ENCODE data around the gene USP7.
"Not testable (repeated sequence)": the region's sequence is repeated elsewhere in the genome, so short reads cannot be mapped to it uniquely, and the experiment has no call there.

Gene USP7

GRCh38 chr16:8872967-8873865 is 90.5 kb downstream of the USP7 start:
- Mint-ChIP-seq H3K36me3 (ENCODE audit: low read depth) (no peaks in the 10 kb centered on the region), H3K27ac (no peak overlapping the region), H3K9me3 (no peaks in the 10 kb centered on the region), H3K27me3 (ENCODE audit: low read depth) (no peaks in the 10 kb centered on the region), H3K4me1 (peaks cover 11% of the 10 kb centered on the region), H3K4me3 (no peak overlapping the region)
- TF ChIP-seq, protein P1, sequence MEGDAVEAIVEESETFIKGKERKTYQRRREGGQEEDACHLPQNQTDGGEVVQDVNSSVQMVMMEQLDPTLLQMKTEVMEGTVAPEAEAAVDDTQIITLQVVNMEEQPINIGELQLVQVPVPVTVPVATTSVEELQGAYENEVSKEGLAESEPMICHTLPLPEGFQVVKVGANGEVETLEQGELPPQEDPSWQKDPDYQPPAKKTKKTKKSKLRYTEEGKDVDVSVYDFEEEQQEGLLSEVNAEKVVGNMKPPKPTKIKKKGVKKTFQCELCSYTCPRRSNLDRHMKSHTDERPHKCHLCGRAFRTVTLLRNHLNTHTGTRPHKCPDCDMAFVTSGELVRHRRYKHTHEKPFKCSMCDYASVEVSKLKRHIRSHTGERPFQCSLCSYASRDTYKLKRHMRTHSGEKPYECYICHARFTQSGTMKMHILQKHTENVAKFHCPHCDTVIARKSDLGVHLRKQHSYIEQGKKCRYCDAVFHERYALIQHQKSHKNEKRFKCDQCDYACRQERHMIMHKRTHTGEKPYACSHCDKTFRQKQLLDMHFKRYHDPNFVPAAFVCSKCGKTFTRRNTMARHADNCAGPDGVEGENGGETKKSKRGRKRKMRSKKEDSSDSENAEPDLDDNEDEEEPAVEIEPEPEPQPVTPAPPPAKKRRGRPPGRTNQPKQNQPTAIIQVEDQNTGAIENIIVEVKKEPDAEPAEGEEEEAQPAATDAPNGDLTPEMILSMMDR (IDR thresholded peaks at IDR 0.05; ENCODE audit: unreplicated experiment in 3 of 3), result peak in 1 of 3 experiments; percentile 21

- Mint-ChIP-seq H3K4me1 (peaks cover 21% of the 10 kb centered on the region), H3K27ac (no peak overlapping the region), H3K36me3 (ENCODE audit: low read depth) (no peaks in the 10 kb centered on the region), H3K9me3 (no peaks in the 10 kb centered on the region), H3K4me3 (no peak overlapping the region), H3K27me3 (ENCODE audit: low read depth) (no peaks in the 10 kb centered on the region)
- TF ChIP-seq, protein P1 (IDR thresholded peaks at IDR 0.05; ENCODE audit: unreplicated experiment in 3 of 3), result no peak
Measured at GRCh38 chr16:8872071-8872470, 91.6 kb downstream of the USP7 start.

DNA sequence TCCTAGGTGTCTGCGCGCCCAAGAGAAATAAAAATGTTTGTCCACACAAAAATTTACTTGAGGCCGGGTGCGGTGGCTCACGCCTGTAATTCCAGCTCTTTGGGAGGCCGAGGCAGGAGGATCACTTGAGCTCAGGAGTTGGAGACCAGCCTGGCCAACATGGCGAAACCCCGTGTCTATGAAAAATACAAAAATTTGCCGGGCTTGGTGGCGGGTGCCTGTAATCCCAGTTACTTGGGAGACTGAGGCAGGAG is 93.8 kb downstream of the USP7 start:
- peaks cover 38% of the 10 kb centered on the region for H3K4me1 Mint-ChIP-seq
- H3K36me3 Mint-ChIP-seq (ENCODE audit: low read depth); H3K9me3 Mint-ChIP-seq; H3K27me3 Mint-ChIP-seq (ENCODE audit: low read depth); H3K27ac Mint-ChIP-seq: not testable (repeated sequence)
- H3K4me3 Mint-ChIP-seq, result peak overlapping the region in 1 of 3 experiments; percentile 25

DNA sequence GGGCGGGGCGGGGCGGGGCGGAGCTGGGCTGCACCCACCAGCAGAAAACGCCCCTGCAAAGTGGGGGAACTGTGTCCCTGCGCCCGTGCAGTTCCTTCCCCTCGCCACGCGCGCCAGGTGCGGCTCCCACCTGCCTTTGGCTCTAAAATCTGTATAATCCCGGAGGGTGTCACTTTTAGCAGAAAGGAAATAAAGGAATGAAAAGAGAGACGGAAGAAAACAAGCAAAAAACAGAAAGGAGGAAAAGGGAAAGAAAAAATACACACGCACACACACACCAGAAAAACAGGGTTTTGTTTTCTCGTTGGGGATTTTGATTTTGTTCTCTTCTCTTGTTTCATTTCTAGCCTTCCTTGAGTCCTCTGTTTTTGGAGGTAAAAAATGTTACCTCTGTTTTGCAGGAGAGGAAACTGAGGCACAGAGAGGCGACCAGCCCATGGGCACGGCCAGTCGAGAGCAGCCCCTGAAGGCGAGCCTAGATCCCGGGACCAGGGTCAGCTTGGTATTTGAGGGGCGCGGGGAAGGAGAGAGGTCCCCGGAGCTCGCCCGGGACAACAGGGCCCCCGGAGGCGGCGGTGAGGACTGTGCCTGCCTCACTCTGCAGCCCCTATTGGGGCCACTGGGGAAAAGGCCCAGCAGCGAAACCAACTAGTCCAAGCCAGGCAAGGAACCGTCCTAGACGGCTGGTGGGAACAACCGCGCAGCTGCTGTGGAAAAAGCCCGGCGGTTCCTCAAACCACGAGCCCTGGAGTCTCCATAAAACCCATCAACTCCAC is 94.3 kb downstream of the USP7 start:
- Mint-ChIP-seq H3K9me3 (no peaks in the 10 kb centered on the region), H3K27me3 (ENCODE audit: low read depth) (no peaks in the 10 kb centered on the region), H3K27ac (peak overlapping the region; percentile 43 to 87 (median 52)), H3K4me3 (peak overlapping the region; percentile 84 to 89 (median 87)), H3K36me3 (ENCODE audit: low read depth) (no peaks in the 10 kb centered on the region), H3K4me1 (peaks cover 42% of the 10 kb centered on the region)
- TF ChIP-seq, protein P1 (IDR thresholded peaks at IDR 0.05; ENCODE audit: unreplicated experiment in 3 of 3), result peak in 1 of 3 experiments; percentile 8

GRCh38 chr16:8868416-8869211 is 95.1 kb downstream of the USP7 start, which contains the start of gene CARHSP1:
CARHSP1 (minus strand) TSS chr16:8869006; CDS start chr16:8859328, 9,678 bp downstream.
- TF ChIP-seq, protein P1 (IDR thresholded peaks at IDR 0.05; ENCODE audit: unreplicated experiment in 3 of 3), result no peak
- Mint-ChIP-seq H3K27ac (peak within 1 kb of the TSS; percentile 84 to 90 (median 87)), H3K4me1 (peaks cover 50% of the 10 kb centered on the region), H3K27me3 (ENCODE audit: low read depth) (no peaks in the 10 kb centered on the region), H3K4me3 (peak within 1 kb of the TSS; percentile 89 to 99 (median 95)), H3K36me3 (ENCODE audit: low read depth) (no peaks in the 10 kb centered on the region), H3K9me3 (no peaks in the 10 kb centered on the region)
